Stimulated activated memory B cell treated with anti-CD40 and anti-IgM and Interleukin-4, amounts not matched to agents 10 μg/mL and 1 μg/mL and 100 μg/mL, for 72 hours (primary cell): ENCODE data around the gene MOV10L1.
"Not testable (repeated sequence)": the region's sequence is repeated elsewhere in the genome, so short reads cannot be mapped to it uniquely, and the experiment has no call there.

ENCODE experiments used
- ATAC-seq: fragments of 150-1000 bp; cut with Tn5 transposase; 2 replicates; pipeline ENCODE4 v1.10.0; 2021
- H3K27ac Mint-ChIP-seq: one replicate; pipeline ENCODE4 v1.8.0; 2022; ENCODE audit warnings: mild to moderate bottlenecking, mixed read lengths
- H3K27me3 Mint-ChIP-seq: one replicate; pipeline ENCODE4 v1.8.0; 2022; ENCODE audit warnings: mixed read lengths
- H3K36me3 Mint-ChIP-seq: one replicate; pipeline ENCODE4 v1.8.0; 2022; ENCODE audit warnings: mixed read lengths
- H3K4me1 Mint-ChIP-seq: one replicate; pipeline ENCODE4 v1.8.0; 2022; ENCODE audit warnings: mixed read lengths
- H3K4me3 Mint-ChIP-seq: one replicate; pipeline ENCODE4 v1.8.0; 2022; ENCODE audit warnings: mild to moderate bottlenecking, moderate library complexity, mixed read lengths
- H3K9me3 Mint-ChIP-seq: one replicate; pipeline ENCODE4 v1.8.0; 2022; ENCODE audit warnings: mixed read lengths

Gene MOV10L1

GRCh38 chr22:50194037-50194805, 104.4 kb downstream of the MOV10L1 start:
- no peak for ATAC-seq
- no peak overlapping the region for H3K27ac Mint-ChIP-seq
- H3K9me3 Mint-ChIP-seq: no peaks in the 10 kb centered on the region
- H3K4me1 Mint-ChIP-seq: peaks cover 51% of the 10 kb centered on the region
- no peak overlapping the region for H3K4me3 Mint-ChIP-seq
- peaks cover 17% of the 10 kb centered on the region for H3K36me3 Mint-ChIP-seq
- no peaks in the 10 kb centered on the region for H3K27me3 Mint-ChIP-seq

DNA sequence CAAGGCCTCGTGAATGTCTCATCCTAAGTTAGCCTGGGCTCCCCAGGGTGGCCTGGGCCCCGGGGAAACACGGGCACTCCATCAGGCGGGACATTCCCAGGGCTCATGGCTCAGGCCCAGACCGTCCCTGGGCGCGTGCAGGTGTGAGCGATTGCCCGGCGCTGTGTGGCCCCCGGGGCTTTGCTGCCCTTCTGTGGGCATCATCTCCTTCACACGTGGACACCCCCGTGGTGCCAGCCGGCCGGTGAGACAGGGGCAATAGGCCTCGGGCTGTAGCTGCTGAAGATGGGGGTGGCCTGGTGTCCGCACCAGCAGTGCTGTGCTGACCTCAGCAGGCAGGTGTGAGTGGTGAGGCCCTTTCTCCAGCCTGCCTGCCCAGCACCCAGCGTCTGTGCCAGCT, 106.5 kb downstream of the MOV10L1 start:
- Mint-ChIP-seq H3K4me3 (no peak overlapping the region), H3K36me3 (peaks cover 17% of the 10 kb centered on the region), H3K4me1 (peaks cover 39% of the 10 kb centered on the region), H3K9me3 (no peaks in the 10 kb centered on the region), H3K27me3 (no peaks in the 10 kb centered on the region), H3K27ac (no peak overlapping the region)
- no peak for ATAC-seq

GRCh38 chr22:50197000-50197800, 107.4 kb downstream of the MOV10L1 start:
- no peaks in the 10 kb centered on the region for H3K9me3 Mint-ChIP-seq
- H3K36me3 Mint-ChIP-seq: peaks cover 17% of the 10 kb centered on the region
- no peaks in the 10 kb centered on the region for H3K27me3 Mint-ChIP-seq
- peaks cover 34% of the 10 kb centered on the region for H3K4me1 Mint-ChIP-seq
- no peak overlapping the region for H3K4me3 Mint-ChIP-seq
- no peak for ATAC-seq
- H3K27ac Mint-ChIP-seq: no peak overlapping the region

GRCh38 chr22:50197856-50198623, 108.2 kb downstream of the MOV10L1 start:
- ATAC-seq: no peak
- no peak overlapping the region for H3K27ac Mint-ChIP-seq
- H3K4me1 Mint-ChIP-seq: peaks cover 31% of the 10 kb centered on the region
- H3K4me3 Mint-ChIP-seq: no peak overlapping the region
- H3K9me3 Mint-ChIP-seq: no peaks in the 10 kb centered on the region
- no peaks in the 10 kb centered on the region for H3K27me3 Mint-ChIP-seq
- peaks cover 15% of the 10 kb centered on the region for H3K36me3 Mint-ChIP-seq

- no peak for ATAC-seq
- H3K4me3 Mint-ChIP-seq: no peak overlapping the region
- H3K27me3 Mint-ChIP-seq: no peaks in the 10 kb centered on the region
- H3K27ac Mint-ChIP-seq: no peak overlapping the region
- H3K9me3 Mint-ChIP-seq: no peaks in the 10 kb centered on the region
- H3K36me3 Mint-ChIP-seq: peaks cover 18% of the 10 kb centered on the region
- H3K4me1 Mint-ChIP-seq: peaks cover 29% of the 10 kb centered on the region
Measured at GRCh38 chr22:50198624-50199017, 108.8 kb downstream of the MOV10L1 start.

- Mint-ChIP-seq H3K36me3 (peaks cover 22% of the 10 kb centered on the region), H3K4me3 (peak overlapping the region; percentile 75), H3K4me1 (peaks cover 34% of the 10 kb centered on the region), H3K9me3 (no peaks in the 10 kb centered on the region), H3K27ac (peak overlapping the region; percentile 76), H3K27me3 (no peaks in the 10 kb centered on the region)
- ATAC-seq: no peak
Measured at GRCh38 chr22:50199251-50199721, 109.5 kb downstream of the MOV10L1 start.

- Mint-ChIP-seq H3K9me3 (no peaks in the 10 kb centered on the region), H3K36me3 (peaks cover 27% of the 10 kb centered on the region), H3K4me1 (peaks cover 35% of the 10 kb centered on the region), H3K27ac (peak overlapping the region; percentile 76), H3K4me3 (peak overlapping the region; percentile 75), H3K27me3 (no peaks in the 10 kb centered on the region)
- ATAC-seq: peak; percentile 0
Measured at GRCh38 chr22:50199829-50200460, 110.1 kb downstream of the MOV10L1 start.

GRCh38 chr22:50200461-50201190, 110.8 kb downstream of the MOV10L1 start, which contains the start of gene SELENOO:
Gene SELENOO (plus strand): TSS chr22:50201011. CDS start chr22:50201037, 26 bp downstream.
- peak; percentile 95 for ATAC-seq
- Mint-ChIP-seq H3K36me3 (peaks cover 25% of the 10 kb centered on the region), H3K27ac (peak within 1 kb of the TSS; percentile 76), H3K4me1 (peaks cover 33% of the 10 kb centered on the region), H3K27me3 (no peaks in the 10 kb centered on the region), H3K4me3 (peak within 1 kb of the TSS; percentile 75), H3K9me3 (no peaks in the 10 kb centered on the region)

GRCh38 chr22:50201191-50202129, 111.7 kb downstream of the MOV10L1 start:
- Mint-ChIP-seq H3K27me3 (no peaks in the 10 kb centered on the region), H3K27ac (no peak overlapping the region), H3K4me1 (peaks cover 36% of the 10 kb centered on the region), H3K4me3 (peak overlapping the region; percentile 75), H3K9me3 (no peaks in the 10 kb centered on the region), H3K36me3 (peaks cover 30% of the 10 kb centered on the region)
- ATAC-seq: peak; percentile 28

DNA sequence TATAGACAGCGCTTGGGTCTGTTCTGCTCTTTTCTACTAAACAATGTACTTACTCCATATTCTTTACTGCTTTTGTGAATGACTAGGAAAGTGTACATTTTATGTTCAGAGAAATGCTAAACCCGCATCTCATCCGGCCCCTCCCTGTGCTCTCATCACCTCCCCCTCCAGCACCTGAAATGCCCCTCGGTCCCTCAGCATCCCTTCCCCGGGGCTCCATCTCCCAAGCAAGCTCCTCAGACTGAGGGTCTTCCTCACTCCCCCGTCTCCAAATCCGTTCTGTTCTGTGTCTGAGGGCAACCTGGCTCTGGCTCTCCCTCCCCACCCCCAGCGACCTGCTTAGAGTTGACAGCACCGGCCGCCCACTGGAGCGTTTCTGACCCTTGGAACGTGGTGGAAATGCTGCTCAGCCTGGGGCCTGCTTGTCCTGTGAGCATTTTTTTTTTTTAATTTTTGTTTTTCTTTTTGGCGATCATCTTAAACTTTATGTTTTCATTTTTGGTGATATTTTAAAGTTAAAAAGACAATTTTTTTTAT, 112.4 kb downstream of the MOV10L1 start:
- Mint-ChIP-seq H3K4me3 (peak overlapping the region; percentile 75), H3K36me3 (peaks cover 33% of the 10 kb centered on the region), H3K4me1 (peaks cover 43% of the 10 kb centered on the region), H3K9me3 (no peaks in the 10 kb centered on the region), H3K27me3 (no peaks in the 10 kb centered on the region), H3K27ac (no peak overlapping the region)
- no peak for ATAC-seq

DNA sequence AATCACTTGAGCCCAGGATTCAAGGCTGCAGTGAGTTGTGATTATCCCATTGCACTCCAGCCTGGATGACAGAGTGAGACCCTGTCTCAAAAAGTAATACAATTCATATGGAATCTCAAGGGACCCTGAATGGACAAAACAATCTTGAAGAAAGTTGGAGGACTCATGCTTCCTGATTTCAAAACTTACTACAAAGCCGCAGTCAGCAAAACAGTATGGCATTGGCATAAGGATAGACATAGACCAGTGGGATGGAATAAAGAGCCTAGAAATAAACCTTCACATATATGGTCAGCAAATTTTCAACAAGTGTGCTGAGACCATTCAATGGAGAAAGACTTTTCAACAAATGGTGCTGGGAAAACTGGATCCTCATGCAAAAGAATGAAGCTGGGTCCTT, 113.5 kb downstream of the MOV10L1 start:
- H3K36me3 Mint-ChIP-seq: peaks cover 35% of the 10 kb centered on the region
- no peaks in the 10 kb centered on the region for H3K27me3 Mint-ChIP-seq
- no peak overlapping the region for H3K27ac Mint-ChIP-seq
- peaks cover 52% of the 10 kb centered on the region for H3K4me1 Mint-ChIP-seq
- no peak overlapping the region for H3K4me3 Mint-ChIP-seq
- no peaks in the 10 kb centered on the region for H3K9me3 Mint-ChIP-seq
- no peak for ATAC-seq

- no peak overlapping the region for H3K4me3 Mint-ChIP-seq
- H3K27me3 Mint-ChIP-seq: no peaks in the 10 kb centered on the region
- no peak for ATAC-seq
- no peaks in the 10 kb centered on the region for H3K9me3 Mint-ChIP-seq
- H3K4me1 Mint-ChIP-seq: peaks cover 50% of the 10 kb centered on the region
- H3K36me3 Mint-ChIP-seq: peaks cover 35% of the 10 kb centered on the region
- H3K27ac Mint-ChIP-seq: no peak overlapping the region
Measured at GRCh38 chr22:50204571-50204970, 114.8 kb downstream of the MOV10L1 start.

- not testable (repeated sequence) for H3K9me3 Mint-ChIP-seq, H3K4me3 Mint-ChIP-seq, H3K27me3 Mint-ChIP-seq, H3K27ac Mint-ChIP-seq, ATAC-seq
- Mint-ChIP-seq H3K36me3 (peaks cover 39% of the 10 kb centered on the region), H3K4me1 (peaks cover 50% of the 10 kb centered on the region)
Measured at GRCh38 chr22:50204998-50205397, 115.2 kb downstream of the MOV10L1 start.
